ENCODE results near the gene CGNL1.
A peak's percentile ranks its signal among the peaks of the same experiment; 100 is the strongest.

DNA sequence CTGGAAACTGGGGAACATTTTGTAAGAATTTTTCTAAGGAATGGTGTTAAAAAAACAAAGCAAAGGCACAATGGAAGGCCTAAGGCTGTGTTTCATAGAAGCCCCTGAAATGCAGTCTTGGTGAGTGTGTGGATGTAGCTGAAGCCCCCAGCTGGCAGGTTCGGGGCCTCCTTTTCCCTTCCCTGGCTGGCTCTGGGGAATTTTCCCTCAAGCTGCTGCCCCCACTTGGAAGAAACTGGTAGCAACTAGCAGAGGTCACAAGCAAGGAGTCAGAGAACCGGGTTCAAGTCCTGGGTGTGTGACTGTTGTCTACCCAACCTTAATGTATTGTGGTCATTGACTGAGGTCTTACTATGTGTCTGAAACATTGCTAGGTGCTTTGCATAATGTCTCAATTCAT is 130.1 kb downstream of the CGNL1 start:
- no peak for TF ChIP-seq FOXJ3 (CRISPR knock-in tag; IDR thresholded peaks at IDR 0.05)
- TF ChIP-seq, protein P1, sequence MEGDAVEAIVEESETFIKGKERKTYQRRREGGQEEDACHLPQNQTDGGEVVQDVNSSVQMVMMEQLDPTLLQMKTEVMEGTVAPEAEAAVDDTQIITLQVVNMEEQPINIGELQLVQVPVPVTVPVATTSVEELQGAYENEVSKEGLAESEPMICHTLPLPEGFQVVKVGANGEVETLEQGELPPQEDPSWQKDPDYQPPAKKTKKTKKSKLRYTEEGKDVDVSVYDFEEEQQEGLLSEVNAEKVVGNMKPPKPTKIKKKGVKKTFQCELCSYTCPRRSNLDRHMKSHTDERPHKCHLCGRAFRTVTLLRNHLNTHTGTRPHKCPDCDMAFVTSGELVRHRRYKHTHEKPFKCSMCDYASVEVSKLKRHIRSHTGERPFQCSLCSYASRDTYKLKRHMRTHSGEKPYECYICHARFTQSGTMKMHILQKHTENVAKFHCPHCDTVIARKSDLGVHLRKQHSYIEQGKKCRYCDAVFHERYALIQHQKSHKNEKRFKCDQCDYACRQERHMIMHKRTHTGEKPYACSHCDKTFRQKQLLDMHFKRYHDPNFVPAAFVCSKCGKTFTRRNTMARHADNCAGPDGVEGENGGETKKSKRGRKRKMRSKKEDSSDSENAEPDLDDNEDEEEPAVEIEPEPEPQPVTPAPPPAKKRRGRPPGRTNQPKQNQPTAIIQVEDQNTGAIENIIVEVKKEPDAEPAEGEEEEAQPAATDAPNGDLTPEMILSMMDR (IDR thresholded peaks at IDR 0.05), result 0 out of 2 replicates have a peak, but pooled peaks have one; percentile 8
- no peak for TF ChIP-seq FOXM1 (IDR thresholded peaks at IDR 0.05; ENCODE audit: low read depth)
- no peak for TF ChIP-seq CHD2 (IDR thresholded peaks at IDR 0.05; ENCODE audit: low read length, partially characterized antibody)
- TF ChIP-seq EZH2phosphoT487 (IDR thresholded peaks at IDR 0.05; ENCODE audit: borderline replicate concordance, low read depth), result no peak
- no peak for TF ChIP-seq NFIC (IDR thresholded peaks at IDR 0.05; ENCODE audit: borderline replicate concordance)
- TF ChIP-seq EP300 (IDR thresholded peaks at IDR 0.05; ENCODE audit: borderline replicate concordance in 1 of 2, low read depth in 1 of 2, low read length in 1 of 2), result no peak
